Transverse colon (tissue), 4 donors: ENCODE results near the gene STRIT1. TPM values are rescaled to one million over a fixed set of nuclear protein-coding genes. Genes with fewer than 3 reads are reported as not detected.
"Not testable (repeated sequence)": the region's sequence is repeated elsewhere in the genome, so short reads cannot be mapped to it uniquely, and the experiment has no call there.

Source experiments
- DNase-seq: peaks from one replicate; pipeline ENCODE4 v3.0.0-alpha.2; 2019
- H3K27ac ChIP-seq, 4 donors: fragments of 200-600 bp; sonication (generic); 2 replicates each; pipeline ENCODE4 v1.5.1; 2016 to 2018; ENCODE audit warnings: inconsistent platforms in 4 of 4
- H3K27me3 ChIP-seq: fragments of 200-600 bp; sonication (generic); 2 replicates; pipeline ENCODE4 v1.5.1; 2017; ENCODE audit warnings: inconsistent platforms
- H3K36me3 ChIP-seq, 4 donors: fragments of 200-600 bp; sonication (generic); 2 replicates each; pipeline ENCODE4 v1.5.1; 2017 to 2019; ENCODE audit warnings: inconsistent platforms in 4 of 4
- H3K4me1 ChIP-seq, 4 donors: fragments of 200-600 bp; sonication (generic); 2 replicates each; pipeline ENCODE4 v1.5.1; 2017 to 2020; ENCODE audit warnings: inconsistent platforms in 4 of 4
- H3K4me3 ChIP-seq, 4 donors: fragments of 200-600 bp; sonication (generic); 1 replicate in 1 of 4; 2 replicates in 3 of 4; pipeline versions ENCODE4 v1.5.1 to v1.6.1; 2017 to 2019; ENCODE audit warnings: inconsistent platforms in 4 of 4
- H3K9me3 ChIP-seq, 2 donors: fragments of 200-600 bp; sonication (generic); 2 replicates each; pipeline ENCODE4 v1.5.1; 2017 to 2019; ENCODE audit warnings: inconsistent platforms in 2 of 2
- EP300 ChIP-seq: sonication (generic); formaldehyde crosslinking; IDR thresholded peaks from one replicate; pipeline ENCODE4 v1.6.1; 2017; ENCODE audit warnings: antibody characterized with exemption, low read depth
- POLR2A ChIP-seq: fragments of 450-650 bp; IDR thresholded peaks from one replicate; pipeline ENCODE4 v1.6.1; 2016; ENCODE audit warnings: antibody characterized with exemption, mild to moderate bottlenecking, moderate library complexity
- POLR2AphosphoS5 ChIP-seq, 3 donors: sonication (generic); formaldehyde crosslinking; IDR thresholded peaks; one replicate each; pipeline ENCODE4 v1.6.1; 2016; ENCODE audit warnings: antibody characterized with exemption in 3 of 3
- WGBS, 2 donors: methylation state at CpG; one replicate each; pipeline ENCODE4 v1.1.5; 2018; ENCODE audit warnings: low coverage in 1 of 2; 5-methylcytosine and 5-hydroxymethylcytosine counted together
- in situ Hi-C, 4 donors: fragments of 200-750 bp; cut with MboI; loops; one replicate each; pipeline versions ENCODE4 v1.15.0 to v1.15.1; 2017; ENCODE audit warnings: low sequenced_read_pairs in 3 of 4, low pct_ligation_motif_present in 1 of 4, low pct_unique_long_range_greater_than_20kb in 1 of 4
- intact Hi-C: fragments of 100-400 bp; cut with DNase I; formaldehyde crosslinking; loops from one replicate; pipeline ENCODE4 v1.15.1; 2023; ENCODE audit warnings: low total_unique reads
- total RNA-seq, 4 donors: library from RNA; depleted of rRNA; stranded (reverse); fragments of >200 nt; gene quantifications; one replicate each; pipeline ENCODE4 v1.1.0, GENCODE V29; 2016
- TF ChIP-seq, protein P1 (sequence below), 5 experiments: fragments of 200-600 bp in 3 of 5; fragments of 450-650 bp in 2 of 5; sonication (generic) in 3 of 5; IDR thresholded peaks; 1 replicate in 2 of 5; 2 replicates in 3 of 5; pipeline ENCODE4 v1.5.1; 2016 to 2017; ENCODE audit warnings: antibody characterized with exemption in 5 of 5, inconsistent platforms in 3 of 5, mild to moderate bottlenecking in 2 of 5, moderate library complexity in 1 of 5

STRIT1 gene
- total RNA-seq, 4 donors from 2014 or later, result 2.5 TPM; not detected in 3

DNA sequence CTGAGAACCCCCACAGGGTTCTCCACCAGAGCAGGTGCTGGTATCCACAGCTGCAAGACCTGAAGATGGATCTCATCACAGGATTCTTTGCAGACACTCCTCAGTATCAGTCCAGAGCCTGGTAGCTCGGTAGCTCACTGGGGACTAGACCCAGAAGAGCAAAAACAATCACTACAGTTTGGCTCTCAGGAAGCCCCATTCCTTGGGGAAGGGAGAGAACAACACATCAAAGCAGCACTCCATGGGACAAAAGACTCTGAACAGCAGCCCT is 22.2 kb downstream of the STRIT1 start:
- Histone ChIP-seq H3K27me3 (no peaks in the 10 kb centered on the region), H3K36me3 (no peaks in the 10 kb centered on the region), H3K27ac (no peak overlapping the region), H3K9me3 (no peaks in the 10 kb centered on the region), H3K4me3 (no peak overlapping the region), H3K4me1 (no peaks in the 10 kb centered on the region)
- WGBS, 2 donors, result 75% methylated on average over 1 of the region's 1 CpG; no CpG with 5 or more reads in 1 of the 2 donors
- intact Hi-C loops, result no loop called here
- TF ChIP-seq, protein P1, sequence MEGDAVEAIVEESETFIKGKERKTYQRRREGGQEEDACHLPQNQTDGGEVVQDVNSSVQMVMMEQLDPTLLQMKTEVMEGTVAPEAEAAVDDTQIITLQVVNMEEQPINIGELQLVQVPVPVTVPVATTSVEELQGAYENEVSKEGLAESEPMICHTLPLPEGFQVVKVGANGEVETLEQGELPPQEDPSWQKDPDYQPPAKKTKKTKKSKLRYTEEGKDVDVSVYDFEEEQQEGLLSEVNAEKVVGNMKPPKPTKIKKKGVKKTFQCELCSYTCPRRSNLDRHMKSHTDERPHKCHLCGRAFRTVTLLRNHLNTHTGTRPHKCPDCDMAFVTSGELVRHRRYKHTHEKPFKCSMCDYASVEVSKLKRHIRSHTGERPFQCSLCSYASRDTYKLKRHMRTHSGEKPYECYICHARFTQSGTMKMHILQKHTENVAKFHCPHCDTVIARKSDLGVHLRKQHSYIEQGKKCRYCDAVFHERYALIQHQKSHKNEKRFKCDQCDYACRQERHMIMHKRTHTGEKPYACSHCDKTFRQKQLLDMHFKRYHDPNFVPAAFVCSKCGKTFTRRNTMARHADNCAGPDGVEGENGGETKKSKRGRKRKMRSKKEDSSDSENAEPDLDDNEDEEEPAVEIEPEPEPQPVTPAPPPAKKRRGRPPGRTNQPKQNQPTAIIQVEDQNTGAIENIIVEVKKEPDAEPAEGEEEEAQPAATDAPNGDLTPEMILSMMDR (IDR thresholded peaks at IDR 0.05), result no peak
- TF ChIP-seq POLR2A (no peak), EP300 (no peak), POLR2AphosphoS5 (IDR thresholded peaks at IDR 0.05) (no peak)
- no peak for DNase-seq
- in situ Hi-C loops, result no loop called here

DNA sequence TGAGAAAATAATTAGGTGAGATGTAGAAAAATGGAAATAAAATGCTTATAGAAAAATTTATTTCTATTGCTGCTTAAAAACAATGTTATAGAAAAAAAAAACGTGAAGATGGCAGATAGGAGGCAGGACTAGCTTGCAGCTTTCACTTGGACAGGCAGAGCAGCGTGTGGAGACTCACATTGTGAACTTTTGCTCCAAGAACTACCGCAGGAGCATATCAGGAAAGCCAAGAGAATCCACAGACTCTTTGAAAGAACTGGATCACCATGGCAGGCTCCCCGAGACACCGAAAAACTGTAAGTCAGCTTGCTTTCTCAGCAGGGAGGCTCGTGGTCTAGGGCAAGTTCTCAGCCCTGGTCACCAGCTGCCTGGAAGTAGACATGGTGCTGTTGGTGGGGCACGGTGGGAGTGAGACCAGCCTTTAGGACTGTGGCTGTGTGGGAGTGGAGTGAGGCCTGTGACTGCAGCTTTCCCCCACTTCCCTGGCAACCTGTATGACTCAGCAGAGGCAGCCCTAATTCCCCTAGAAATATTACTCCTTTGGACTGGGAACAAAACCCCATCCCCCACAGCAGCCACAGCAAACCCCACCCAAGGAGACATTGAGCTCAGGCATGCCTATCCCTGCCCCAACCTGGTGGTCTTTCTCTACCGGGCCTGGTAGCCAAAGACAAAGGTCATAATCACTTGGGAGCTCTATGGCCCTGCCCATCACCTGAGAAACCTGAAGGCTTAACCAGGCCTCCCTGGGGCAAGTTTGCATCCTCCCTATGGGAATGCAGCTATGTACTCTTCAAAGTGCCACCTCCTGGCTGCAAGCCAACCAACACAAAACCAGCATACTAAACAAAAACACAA is 22.8 kb downstream of the STRIT1 start:
- Histone ChIP-seq H3K27me3 (no peaks in the 10 kb centered on the region), H3K4me3 (no peak overlapping the region), H3K36me3 (no peaks in the 10 kb centered on the region), H3K27ac (no peak overlapping the region), H3K4me1 (no peaks in the 10 kb centered on the region), H3K9me3 (no peaks in the 10 kb centered on the region)
- 63 to 76% methylated on average over 3 to 8 of the region's 8 CpGs for WGBS, 2 donors
- in situ Hi-C loops (no loop called here), intact Hi-C loops (no loop called here)
- DNase-seq, result no peak
- TF ChIP-seq, protein P1 (IDR thresholded peaks at IDR 0.05), result no peak
- TF ChIP-seq POLR2A (no peak), POLR2AphosphoS5 (IDR thresholded peaks at IDR 0.05) (no peak), EP300 (no peak)

DNA sequence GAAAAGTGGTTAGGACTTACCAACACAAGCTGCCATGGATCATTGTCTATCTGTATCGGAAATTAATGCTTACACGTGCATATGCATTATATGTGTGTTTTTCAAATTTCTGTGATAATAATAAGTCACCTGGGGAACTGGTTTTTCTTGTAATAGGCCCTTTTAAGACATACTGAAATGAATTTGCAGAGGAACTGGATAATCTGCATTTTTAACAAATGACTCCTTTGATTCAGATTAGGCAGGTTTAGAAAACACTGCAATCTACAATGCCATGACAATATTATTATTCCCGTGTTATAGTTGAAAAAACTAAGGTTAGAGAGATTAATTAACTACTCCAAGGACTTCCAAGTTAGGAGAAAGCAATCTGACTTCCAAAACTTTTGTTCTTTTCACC is 23.4 kb downstream of the STRIT1 start:
- H3K9me3 ChIP-seq, result no peaks in the 10 kb centered on the region
- TF ChIP-seq EP300, result no peak
- TF ChIP-seq POLR2A, result no peak
- TF ChIP-seq, protein P1 (IDR thresholded peaks at IDR 0.05), result no peak
- no peak for TF ChIP-seq POLR2AphosphoS5 (IDR thresholded peaks at IDR 0.05)
- WGBS, 2 donors, result 76 to 77% methylated on average over 3 of the region's 3 CpGs
- no peaks in the 10 kb centered on the region for H3K36me3 ChIP-seq
- H3K4me1 ChIP-seq, result no peaks in the 10 kb centered on the region
- in situ Hi-C loops, result no loop called here
- DNase-seq, result no peak
- intact Hi-C loops, result no loop called here
- H3K27ac ChIP-seq, result no peak overlapping the region
- no peaks in the 10 kb centered on the region for H3K27me3 ChIP-seq
- H3K4me3 ChIP-seq, result no peak overlapping the region

DNA sequence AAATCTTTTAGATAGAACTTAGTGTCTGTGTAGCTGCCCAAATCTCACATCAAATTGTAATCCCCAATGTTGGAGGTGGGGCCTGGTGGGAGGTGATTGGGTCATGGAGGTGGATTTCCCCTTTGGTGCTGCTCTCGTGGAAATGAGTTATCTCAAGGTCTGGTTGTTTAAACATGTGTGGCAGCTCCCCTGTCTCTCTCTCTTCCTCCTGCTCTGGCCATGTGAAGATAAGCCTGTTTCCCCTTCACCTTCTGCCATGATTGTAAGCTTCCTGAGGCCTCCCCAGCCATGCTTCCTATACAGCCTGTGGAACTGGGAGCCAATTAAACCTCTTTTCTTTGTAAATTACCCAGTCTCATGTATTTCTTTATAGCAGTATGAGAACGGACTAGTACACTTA is 30.6 kb downstream of the STRIT1 start:
- in situ Hi-C loops, H3K4me3 ChIP-seq, H3K4me1 ChIP-seq, H3K27me3 ChIP-seq, H3K27ac ChIP-seq, H3K9me3 ChIP-seq, H3K36me3 ChIP-seq, intact Hi-C loops, DNase-seq: not testable (repeated sequence)
- 52 to 100% methylated on average over 1 to 2 of the region's 2 CpGs for WGBS, 2 donors

DNA sequence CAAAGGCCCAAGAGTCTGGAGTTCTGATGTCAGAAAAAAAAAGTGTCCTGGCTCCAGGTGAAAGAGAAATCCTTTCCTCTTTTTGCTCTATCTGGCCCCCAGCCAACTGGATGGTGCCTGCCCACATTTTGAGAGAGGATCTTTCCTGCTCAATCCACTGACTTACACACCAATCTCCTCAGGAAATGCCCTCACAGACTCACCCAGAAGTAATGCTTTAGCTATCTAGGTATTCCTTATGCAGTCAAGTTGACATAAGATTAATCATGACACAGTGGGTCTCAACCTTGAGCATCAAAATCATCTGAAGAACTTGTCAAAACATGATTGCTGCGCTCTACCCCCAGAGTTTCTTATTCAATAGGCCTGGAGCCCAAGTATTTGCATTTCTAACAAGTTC is 31.2 kb downstream of the STRIT1 start:
- no peaks in the 10 kb centered on the region for H3K4me1 ChIP-seq
- in situ Hi-C loops (no loop called here), intact Hi-C loops (no loop called here)
- H3K27me3 ChIP-seq, result no peaks in the 10 kb centered on the region
- 100% methylated on average over 1 of the region's 1 CpG for WGBS, 2 donors
- H3K9me3 ChIP-seq, result no peaks in the 10 kb centered on the region
- H3K4me3 ChIP-seq, result no peak overlapping the region
- H3K36me3 ChIP-seq, result no peaks in the 10 kb centered on the region
- TF ChIP-seq, protein P1 (IDR thresholded peaks at IDR 0.05), result no peak
- TF ChIP-seq POLR2AphosphoS5 (IDR thresholded peaks at IDR 0.05), result no peak
- TF ChIP-seq POLR2A, result no peak
- TF ChIP-seq EP300, result no peak
- DNase-seq, result no peak
- H3K27ac ChIP-seq, result no peak overlapping the region
